ENCODE results near the gene PPFIA1. TPM values are rescaled to one million over a fixed set of nuclear protein-coding genes. Genes with fewer than 3 reads are reported as not detected.

PPFIA1 gene
- total and polyA plus RNA-seq, 2 experiments from 2014 or later: 34.1 to 48.1 TPM

- DNase-seq (ENCODE audit: low read depth in 1 of 2, low spot score in 1 of 2): peak in 1 of 2 donors; percentile 60
Observed at GRCh38 chr11:70312401-70313357, 42.2 kb downstream of the PPFIA1 start.

GRCh38 chr11:70313945-70314344, 43.5 kb downstream of the PPFIA1 start:
- Histone ChIP-seq H3K36me3 (no peaks in the 10 kb centered on the region), H3K4me3 (no peak overlapping the region), H3K27me3 (no peaks in the 10 kb centered on the region), H3K4me1 (ENCODE audit: low read depth) (peaks cover 12% of the 10 kb centered on the region), H3K9me3 (ENCODE audit: low read depth) (no peaks in the 10 kb centered on the region), H3K27ac (no peak overlapping the region)
- no peak for DNase-seq (ENCODE audit: low read depth in 1 of 2, low spot score in 1 of 2)
- TF ChIP-seq CTCF (IDR thresholded peaks at IDR 0.05; ENCODE audit: low read depth, low read length): no peak

More at GRCh38 chr11:70312401-70313357, 42.2 kb downstream of the PPFIA1 start:
- no peaks in the 10 kb centered on the region for H3K9me3 ChIP-seq (ENCODE audit: low read depth)
- H3K27ac ChIP-seq: peak overlapping the region; percentile 22
- H3K36me3 ChIP-seq: no peaks in the 10 kb centered on the region
- H3K4me1 ChIP-seq (ENCODE audit: low read depth): peaks cover 12% of the 10 kb centered on the region
- no peak for TF ChIP-seq CTCF (IDR thresholded peaks at IDR 0.05; ENCODE audit: low read depth, low read length)
- no peak overlapping the region for H3K4me3 ChIP-seq
- no peaks in the 10 kb centered on the region for H3K27me3 ChIP-seq

- no peak overlapping the region for H3K27ac ChIP-seq
- DNase-seq (ENCODE audit: low read depth in 1 of 2, low spot score in 1 of 2): no peak
- TF ChIP-seq CTCF (IDR thresholded peaks at IDR 0.05; ENCODE audit: low read depth, low read length): no peak
- peaks cover 16% of the 10 kb centered on the region for H3K4me1 ChIP-seq (ENCODE audit: low read depth)
- H3K27me3 ChIP-seq: no peaks in the 10 kb centered on the region
- no peaks in the 10 kb centered on the region for H3K9me3 ChIP-seq (ENCODE audit: low read depth)
- no peaks in the 10 kb centered on the region for H3K36me3 ChIP-seq
- no peak overlapping the region for H3K4me3 ChIP-seq
Observed at GRCh38 chr11:70314730-70315129, 44.2 kb downstream of the PPFIA1 start.

GRCh38 chr11:70315716-70316115, 45.2 kb downstream of the PPFIA1 start:
- no peak for DNase-seq (ENCODE audit: low read depth in 1 of 2, low spot score in 1 of 2)
- no peaks in the 10 kb centered on the region for H3K36me3 ChIP-seq
- H3K4me1 ChIP-seq (ENCODE audit: low read depth): peaks cover 20% of the 10 kb centered on the region
- H3K4me3 ChIP-seq: no peak overlapping the region
- no peak overlapping the region for H3K27ac ChIP-seq
- no peaks in the 10 kb centered on the region for H3K9me3 ChIP-seq (ENCODE audit: low read depth)
- no peak for TF ChIP-seq CTCF (IDR thresholded peaks at IDR 0.05; ENCODE audit: low read depth, low read length)
- H3K27me3 ChIP-seq: no peaks in the 10 kb centered on the region

- Histone ChIP-seq H3K27ac (no peak overlapping the region), H3K4me3 (no peak overlapping the region), H3K27me3 (no peaks in the 10 kb centered on the region), H3K9me3 (ENCODE audit: low read depth) (no peaks in the 10 kb centered on the region), H3K4me1 (ENCODE audit: low read depth) (peaks cover 20% of the 10 kb centered on the region), H3K36me3 (no peaks in the 10 kb centered on the region)
- TF ChIP-seq CTCF (IDR thresholded peaks at IDR 0.05; ENCODE audit: low read depth, low read length): no peak
- DNase-seq (ENCODE audit: low read depth in 1 of 2, low spot score in 1 of 2): no peak
Observed at GRCh38 chr11:70317581-70318305, 47.3 kb downstream of the PPFIA1 start.
